ENCODE data around the gene TRPM8. TPM values are rescaled to one million over a fixed set of nuclear protein-coding genes. Genes with fewer than 3 reads are reported as not detected.

TRPM8 gene
- total RNA-seq, 1 donor from 2014 or later: 7.5 TPM

DNA sequence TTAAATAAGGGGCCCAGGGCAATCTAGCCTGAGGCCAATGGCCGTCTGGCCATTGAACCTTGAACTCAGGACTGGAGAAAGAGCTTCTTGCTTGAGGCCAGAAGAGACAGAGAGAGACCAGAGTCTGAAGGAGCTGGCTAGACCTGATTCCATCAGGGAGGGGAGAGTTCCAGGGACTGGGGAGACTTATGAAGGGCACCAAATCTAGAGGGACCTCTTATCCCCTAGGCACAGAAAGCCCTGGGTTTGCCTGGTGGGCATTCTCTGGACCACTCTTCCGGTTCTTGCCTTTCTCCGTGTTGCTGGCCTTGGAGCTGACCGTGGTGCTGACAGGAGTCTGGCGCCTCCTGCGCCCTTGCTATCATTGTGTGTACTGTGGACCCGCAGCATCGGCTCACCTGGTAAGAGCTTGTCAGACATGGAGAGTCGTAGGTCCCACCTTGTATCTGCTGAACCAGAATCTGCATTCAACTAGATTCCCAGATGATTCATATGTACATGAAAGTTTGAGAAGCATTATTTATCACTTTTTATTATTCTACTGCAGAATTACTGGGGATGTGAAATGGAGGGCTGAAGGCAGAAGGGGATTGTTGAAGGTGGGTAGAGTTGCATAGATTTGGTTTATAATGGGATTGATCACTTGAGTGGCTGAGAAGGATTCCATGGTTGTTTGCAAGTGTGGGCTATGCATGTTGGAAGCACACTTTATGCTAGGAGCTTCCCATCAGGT is 4.3 kb upstream of the TRPM8 start:
- no peaks in the 10 kb centered on the region for H3K36me3 Mint-ChIP-seq
- peak; percentile 70 for DNase-seq (ENCODE audit: low spot score)
- peaks cover 9% of the 10 kb centered on the region for H3K27me3 Mint-ChIP-seq (ENCODE audit: insufficient read depth, low read depth)
- Histone ChIP-seq H4K20me1 (ENCODE audit: low read depth) (no peaks in the 10 kb centered on the region), H3K79me2 (ENCODE audit: low read depth) (peaks cover under 1% of the 10 kb centered on the region), H3K9ac (no peak overlapping the region), H3K27ac (no peak overlapping the region), H3K4me2 (no peak overlapping the region), H3K36me3 (no peaks in the 10 kb centered on the region), H3K4me3 (no peak overlapping the region), H3K9me3 (ENCODE audit: low read depth) (no peaks in the 10 kb centered on the region), H3K4me1 (peaks cover 27% of the 10 kb centered on the region), H3F3A (ENCODE audit: low read depth) (peaks cover 20% of the 10 kb centered on the region), H2AFZ (replicated peaks) (no peak overlapping the region), H3K27me3 (peaks cover 15% of the 10 kb centered on the region)
- no peak overlapping the region for H3K27ac Mint-ChIP-seq
- H3K9me3 Mint-ChIP-seq: no peaks in the 10 kb centered on the region
- H3K4me1 Mint-ChIP-seq: peaks cover 24% of the 10 kb centered on the region
- no peak overlapping the region for H3K4me3 Mint-ChIP-seq
- TF ChIP-seq EZH2 (IDR thresholded peaks at IDR 0.05) (no peak), EZH2phosphoT487 (IDR thresholded peaks at IDR 0.05) (no peak)
- TF ChIP-seq, protein P1, sequence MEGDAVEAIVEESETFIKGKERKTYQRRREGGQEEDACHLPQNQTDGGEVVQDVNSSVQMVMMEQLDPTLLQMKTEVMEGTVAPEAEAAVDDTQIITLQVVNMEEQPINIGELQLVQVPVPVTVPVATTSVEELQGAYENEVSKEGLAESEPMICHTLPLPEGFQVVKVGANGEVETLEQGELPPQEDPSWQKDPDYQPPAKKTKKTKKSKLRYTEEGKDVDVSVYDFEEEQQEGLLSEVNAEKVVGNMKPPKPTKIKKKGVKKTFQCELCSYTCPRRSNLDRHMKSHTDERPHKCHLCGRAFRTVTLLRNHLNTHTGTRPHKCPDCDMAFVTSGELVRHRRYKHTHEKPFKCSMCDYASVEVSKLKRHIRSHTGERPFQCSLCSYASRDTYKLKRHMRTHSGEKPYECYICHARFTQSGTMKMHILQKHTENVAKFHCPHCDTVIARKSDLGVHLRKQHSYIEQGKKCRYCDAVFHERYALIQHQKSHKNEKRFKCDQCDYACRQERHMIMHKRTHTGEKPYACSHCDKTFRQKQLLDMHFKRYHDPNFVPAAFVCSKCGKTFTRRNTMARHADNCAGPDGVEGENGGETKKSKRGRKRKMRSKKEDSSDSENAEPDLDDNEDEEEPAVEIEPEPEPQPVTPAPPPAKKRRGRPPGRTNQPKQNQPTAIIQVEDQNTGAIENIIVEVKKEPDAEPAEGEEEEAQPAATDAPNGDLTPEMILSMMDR (IDR thresholded peaks at IDR 0.05): no peak

DNA sequence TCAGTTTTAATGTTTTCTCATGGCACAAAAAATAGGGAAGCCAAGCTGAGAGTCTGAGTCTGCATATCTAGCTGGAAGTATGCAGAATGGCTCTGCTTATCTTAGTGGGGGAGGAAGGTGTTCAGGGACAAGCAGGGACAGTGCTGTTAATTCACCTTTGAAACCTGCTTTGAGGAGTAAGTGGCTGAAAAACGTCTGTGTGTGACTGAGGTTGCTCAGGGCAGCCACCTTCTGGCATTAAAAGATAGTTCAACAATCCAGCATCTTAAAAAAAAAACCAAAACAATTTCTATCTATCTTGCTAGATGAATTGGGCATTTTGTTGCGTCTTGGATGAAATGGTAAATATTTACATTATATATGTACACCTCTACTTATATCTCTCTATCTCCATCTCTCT is 2.0 kb upstream of the TRPM8 start:
- no peaks in the 10 kb centered on the region for H3K36me3 ChIP-seq
- H3F3A ChIP-seq (ENCODE audit: low read depth): peaks cover 29% of the 10 kb centered on the region
- Mint-ChIP-seq H3K4me3 (no peak overlapping the region), H3K9me3 (no peaks in the 10 kb centered on the region), H3K27me3 (ENCODE audit: insufficient read depth, low read depth) (peaks cover 9% of the 10 kb centered on the region), H3K27ac (peak overlapping the region; percentile 39), H3K4me1 (peaks cover 39% of the 10 kb centered on the region), H3K36me3 (no peaks in the 10 kb centered on the region)
- TF ChIP-seq EZH2phosphoT487 (IDR thresholded peaks at IDR 0.05) (no peak), EZH2 (IDR thresholded peaks at IDR 0.05) (no peak)
- TF ChIP-seq, protein P1 (IDR thresholded peaks at IDR 0.05): peak; percentile 49
- H4K20me1 ChIP-seq (ENCODE audit: low read depth): no peaks in the 10 kb centered on the region
- no peak overlapping the region for H3K27ac ChIP-seq
- H3K27me3 ChIP-seq: peaks cover 8% of the 10 kb centered on the region
- H3K9me3 ChIP-seq (ENCODE audit: low read depth): no peaks in the 10 kb centered on the region
- H2AFZ ChIP-seq (replicated peaks): no peak overlapping the region
- H3K79me2 ChIP-seq (ENCODE audit: low read depth): peaks cover 9% of the 10 kb centered on the region
- H3K4me2 ChIP-seq: no peak overlapping the region
- peak; percentile 33 for DNase-seq (ENCODE audit: low spot score)
- H3K9ac ChIP-seq: no peak overlapping the region
- H3K4me1 ChIP-seq: peaks cover 40% of the 10 kb centered on the region
- H3K4me3 ChIP-seq: no peak overlapping the region

DNA sequence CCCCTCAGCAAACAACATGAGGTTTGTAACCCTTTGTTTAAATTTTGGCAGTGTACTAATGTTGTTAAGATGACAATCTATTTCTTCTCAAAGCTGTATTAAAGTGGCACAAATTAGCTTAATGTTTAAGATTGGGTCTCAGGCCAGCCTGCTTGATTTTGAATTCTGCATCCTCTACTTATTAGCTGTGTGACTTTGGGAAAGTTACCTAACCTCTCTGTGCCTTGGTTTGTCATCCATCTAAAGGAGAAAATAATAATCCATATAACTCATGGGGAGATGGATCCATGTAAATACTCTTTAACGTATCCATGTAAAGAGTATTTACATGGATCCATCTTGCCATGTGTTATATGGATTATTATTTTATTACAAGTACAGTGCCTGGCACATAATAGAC is 2.1 kb downstream of the TRPM8 start:
- peaks cover 11% of the 10 kb centered on the region for H3K27me3 Mint-ChIP-seq (ENCODE audit: insufficient read depth, low read depth)
- no peak overlapping the region for H3K9ac ChIP-seq
- no peaks in the 10 kb centered on the region for H3K9me3 ChIP-seq (ENCODE audit: low read depth)
- H3K4me1 ChIP-seq: peaks cover 42% of the 10 kb centered on the region
- DNase-seq (ENCODE audit: low spot score): no peak
- no peak overlapping the region for H2AFZ ChIP-seq (replicated peaks)
- no peak overlapping the region for H3K4me3 Mint-ChIP-seq
- peaks cover 9% of the 10 kb centered on the region for H3K79me2 ChIP-seq (ENCODE audit: low read depth)
- H3K27me3 ChIP-seq: no peaks in the 10 kb centered on the region
- no peak overlapping the region for H3K27ac ChIP-seq
- H3K36me3 ChIP-seq: no peaks in the 10 kb centered on the region
- no peak overlapping the region for H3K27ac Mint-ChIP-seq
- H3F3A ChIP-seq (ENCODE audit: low read depth): peaks cover 29% of the 10 kb centered on the region
- TF ChIP-seq, protein P1 (IDR thresholded peaks at IDR 0.05): no peak
- TF ChIP-seq EZH2 (IDR thresholded peaks at IDR 0.05) (no peak), EZH2phosphoT487 (IDR thresholded peaks at IDR 0.05) (no peak)
- peaks cover 44% of the 10 kb centered on the region for H3K4me1 Mint-ChIP-seq
- no peak overlapping the region for H3K4me2 ChIP-seq
- H3K36me3 Mint-ChIP-seq: no peaks in the 10 kb centered on the region
- H3K4me3 ChIP-seq: no peak overlapping the region
- H4K20me1 ChIP-seq (ENCODE audit: low read depth): no peaks in the 10 kb centered on the region
- no peaks in the 10 kb centered on the region for H3K9me3 Mint-ChIP-seq

Measured in neural progenitor cell (in vitro differentiated cells).